ENCODE results near the gene STRN3.
"Not testable (repeated sequence)": the region's sequence is repeated elsewhere in the genome, so short reads cannot be mapped to it uniquely, and the experiment has no call there.

STRN3 gene

DNA sequence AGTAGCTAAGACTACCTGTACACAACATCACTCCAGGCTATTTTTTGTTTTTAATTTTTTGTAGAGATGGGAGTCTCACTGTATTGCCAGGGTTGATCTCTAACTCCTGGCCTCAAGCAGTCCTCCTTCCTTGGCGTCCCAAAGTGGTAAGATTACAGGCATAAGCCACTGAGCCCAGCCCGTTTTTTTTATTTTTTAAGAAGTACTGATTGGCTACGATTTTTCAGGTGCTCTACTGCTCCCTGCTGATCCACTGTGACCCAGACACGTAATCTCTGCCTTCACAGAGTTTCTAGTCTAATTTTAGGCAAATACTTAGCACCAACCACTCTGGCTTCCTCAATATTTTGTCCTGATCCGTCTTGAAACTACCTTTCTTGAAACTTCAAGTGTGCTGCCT, 4.3 kb upstream of the STRN3 start:
- DNase-seq, result no peak

DNA sequence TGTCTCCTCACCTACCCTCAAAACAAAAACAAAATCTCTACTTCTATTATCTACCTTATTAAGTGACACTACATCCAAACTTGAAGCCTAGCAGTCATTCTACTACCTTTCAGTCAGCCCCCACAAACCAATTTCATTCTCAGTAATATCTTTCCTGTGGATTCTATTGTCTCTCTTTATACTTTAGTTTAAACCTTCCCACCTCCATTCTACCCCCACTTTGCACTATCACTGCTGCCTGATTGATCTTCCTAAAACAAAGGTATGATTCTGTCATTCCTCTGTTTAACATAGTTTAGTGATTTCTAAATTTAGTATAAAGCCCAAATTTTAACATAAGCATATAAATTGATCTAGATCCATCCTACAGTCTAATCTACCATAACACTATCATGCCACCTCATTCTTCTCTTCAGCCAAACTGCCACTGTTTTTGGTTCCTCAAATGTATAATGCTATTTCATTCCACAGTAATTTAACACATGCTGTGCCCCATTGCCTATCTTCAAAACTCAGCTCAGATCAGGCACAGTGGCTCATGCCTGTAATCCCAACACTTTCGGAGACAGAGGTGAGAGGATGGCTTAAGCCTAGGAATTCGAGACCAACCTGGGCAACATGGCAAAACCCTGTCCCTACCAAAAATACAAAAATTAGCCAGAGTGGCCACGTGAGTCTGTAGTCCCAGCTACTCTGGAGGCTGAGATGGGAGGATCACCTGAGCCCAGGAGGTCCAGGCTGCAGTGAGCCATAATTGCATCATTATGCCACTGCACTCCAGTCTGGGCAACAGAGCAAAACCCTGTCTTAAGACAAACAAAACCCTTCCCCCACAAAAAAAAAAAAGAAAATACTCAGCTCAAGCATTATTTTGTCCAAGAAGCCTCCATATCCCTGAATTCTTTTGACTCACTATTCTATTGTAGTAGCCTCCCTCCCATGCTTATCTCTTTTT, 3.1 kb upstream of the STRN3 start:
- DNase-seq, result no peak

DNA sequence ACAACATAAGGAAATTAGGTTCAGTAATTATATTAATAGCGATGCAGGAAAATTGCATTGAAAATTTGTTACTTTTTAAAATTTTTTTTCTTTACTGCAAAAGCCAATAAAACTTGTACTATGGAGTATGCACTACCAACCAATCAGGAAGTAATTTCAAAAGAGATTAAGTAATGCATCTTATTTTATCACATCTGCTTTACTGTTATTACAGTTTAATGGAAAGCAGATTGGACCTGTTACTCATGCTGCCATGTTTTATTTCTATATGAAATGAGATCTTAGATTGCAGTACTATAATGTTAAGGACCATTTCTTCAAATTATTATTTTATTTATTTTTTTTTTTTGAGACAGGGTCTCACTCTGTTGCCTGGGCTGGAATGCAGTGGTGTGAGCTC, 1.7 kb upstream of the STRN3 start:
- DNase-seq, result no peak

DNA sequence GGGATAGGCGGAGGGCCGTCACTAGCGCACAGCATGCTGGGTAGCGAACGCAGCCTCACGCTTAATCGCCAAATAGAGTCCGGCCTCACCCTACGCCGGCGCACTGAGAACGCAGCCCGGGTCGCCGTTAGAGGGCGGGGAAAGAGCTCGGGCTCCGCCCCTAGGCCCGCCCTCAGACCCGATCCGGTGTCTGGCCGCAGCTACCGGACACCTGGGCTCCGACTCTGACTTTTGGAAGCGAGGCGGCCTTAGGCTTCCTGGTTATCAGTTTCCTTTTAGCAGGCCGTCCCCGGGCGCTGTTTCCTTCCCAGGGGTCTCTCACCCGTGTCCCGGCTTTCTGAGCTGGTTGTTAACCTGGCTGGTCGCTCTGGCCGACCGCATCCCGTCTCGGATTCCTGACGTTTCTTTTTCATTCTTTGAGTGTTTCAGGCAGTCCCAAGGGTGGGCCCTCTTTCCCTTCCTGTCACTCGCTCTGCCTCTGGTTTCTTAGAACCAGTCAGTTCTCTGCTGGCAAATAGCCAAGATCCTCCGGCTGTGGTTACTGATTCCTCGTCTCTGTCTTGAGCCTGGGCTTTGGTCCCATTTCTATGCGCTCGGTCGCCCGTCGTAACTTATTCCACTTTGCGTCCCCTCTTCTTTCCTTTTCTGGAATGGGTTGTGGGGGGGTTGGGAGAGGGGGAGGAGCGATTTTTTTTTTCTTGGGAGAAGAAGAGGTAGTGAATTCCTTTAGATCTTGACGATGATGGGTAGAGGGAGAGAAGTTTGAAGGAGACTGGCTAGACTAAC, 464 bp upstream of the STRN3 start:
- DNase-seq, result peak; percentile 84

DNA sequence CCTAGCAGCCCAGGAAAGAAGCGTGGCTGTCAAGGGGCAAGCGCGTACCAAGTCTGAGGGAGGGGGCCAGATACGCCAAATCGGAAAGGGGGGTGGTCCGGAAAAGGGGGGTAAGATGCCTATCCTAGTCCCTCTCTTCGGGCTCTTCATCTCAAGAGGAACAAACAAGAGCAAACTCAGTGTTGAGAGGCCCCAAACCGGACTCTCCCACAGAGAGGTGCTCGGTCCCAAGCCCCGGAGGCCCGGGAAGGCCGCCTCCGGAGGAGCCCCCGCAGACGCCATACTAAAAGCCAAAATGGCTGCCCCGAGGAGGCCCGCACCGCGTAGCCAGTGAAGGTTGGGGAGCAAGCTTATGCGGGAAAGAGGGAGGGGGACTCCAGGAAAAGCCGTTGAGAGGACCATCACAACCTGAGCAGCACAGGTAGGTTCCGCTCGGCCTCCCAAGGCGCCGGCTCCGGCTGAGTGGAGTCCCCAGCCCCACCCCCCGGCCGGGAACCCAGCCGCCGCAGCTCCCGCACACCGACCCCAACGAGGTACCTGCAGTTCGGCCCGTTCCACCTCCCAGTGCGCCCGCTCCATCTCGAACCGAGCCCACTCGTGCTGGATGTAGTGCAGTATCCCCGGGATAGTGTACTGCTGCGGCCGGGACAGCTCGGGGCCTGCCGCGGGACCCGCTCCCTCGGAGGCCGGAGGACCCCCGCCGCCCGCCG, 657 bp downstream of the STRN3 start, which contains the start of gene AP4S1:
Gene AP4S1, plus strand, starts transcription at position 283 of the 710 bp plus-strand sequence. CDS start 40,548 bp downstream, outside the sequence.
- DNase-seq, result no peak

DNA sequence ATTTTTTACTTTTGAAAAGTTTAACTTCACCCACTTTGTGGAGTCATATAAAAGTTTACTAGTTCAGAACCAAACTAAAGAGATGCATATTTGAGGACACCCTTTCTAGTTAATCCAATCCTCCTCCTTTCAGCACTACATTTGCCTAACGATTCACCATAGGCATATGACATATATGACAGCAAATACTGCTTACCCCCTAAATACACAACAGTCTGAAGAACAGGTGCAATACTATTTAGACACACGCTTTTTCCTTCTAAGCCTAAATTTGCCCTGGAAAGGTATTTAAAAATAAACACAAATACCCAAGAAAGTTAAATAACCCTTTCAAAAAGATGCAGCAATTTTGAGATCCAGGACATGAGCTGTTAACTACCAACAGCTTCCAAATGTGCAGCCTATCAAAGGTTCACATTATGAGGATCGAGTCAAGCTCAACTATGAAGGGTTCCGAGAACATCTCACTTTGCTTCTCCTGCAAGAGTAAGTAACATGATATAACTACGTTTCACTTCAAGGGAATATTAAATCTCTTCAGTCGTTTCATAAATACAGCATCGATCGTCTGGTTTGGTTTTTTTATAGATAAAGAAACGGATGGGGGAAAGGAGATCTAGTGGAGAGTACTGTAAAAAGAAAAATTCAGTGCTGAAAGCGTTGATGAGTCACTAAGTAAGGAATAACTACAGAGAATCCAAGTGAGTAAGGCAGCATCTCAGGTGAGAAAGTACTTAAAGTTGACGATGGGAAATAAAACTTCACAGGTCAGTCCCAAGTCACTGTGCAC, 1.4 kb downstream of the STRN3 start:
- no peak for DNase-seq

DNA sequence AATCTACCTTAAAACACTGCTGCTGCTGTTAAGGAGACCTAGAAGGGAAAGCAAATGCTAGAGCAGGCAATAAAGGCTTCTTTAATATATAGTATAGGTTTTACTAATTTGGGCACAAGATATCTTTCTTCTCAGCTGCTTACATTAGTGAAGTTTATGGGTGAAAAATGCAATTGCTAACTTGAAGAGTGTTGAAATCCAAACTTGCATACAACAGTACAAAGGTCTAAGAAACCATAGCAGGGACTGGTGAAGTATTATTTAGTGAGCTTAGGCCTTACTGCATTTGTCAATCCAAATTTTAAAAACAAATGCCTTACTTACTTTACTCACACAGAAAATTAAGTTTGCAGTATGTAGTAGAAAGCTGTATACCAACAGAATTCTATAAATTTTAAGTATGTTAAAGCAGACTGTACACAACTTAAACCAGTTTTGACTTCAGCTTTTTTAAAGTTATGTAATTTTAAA, 2.1 kb downstream of the STRN3 start:
- no peak for DNase-seq

DNA sequence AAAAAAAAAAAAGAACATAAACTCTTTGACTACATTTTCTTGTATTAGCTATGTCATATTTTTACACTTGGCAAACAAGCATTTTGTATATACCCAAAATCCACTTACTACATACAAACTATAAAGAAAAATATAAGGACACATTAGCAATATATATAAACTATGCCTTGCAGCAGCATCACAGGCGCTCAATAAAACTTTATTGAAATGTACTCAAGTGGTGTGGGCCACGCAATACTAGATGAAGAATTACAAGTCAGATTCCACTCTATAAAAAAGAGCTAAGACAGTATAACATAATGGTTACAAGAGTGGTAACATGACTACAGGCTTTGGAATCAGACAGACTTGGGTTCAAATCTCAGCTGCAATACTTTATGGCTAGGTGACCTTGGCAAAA, 3.8 kb downstream of the STRN3 start:
- DNase-seq, result no peak

DNA sequence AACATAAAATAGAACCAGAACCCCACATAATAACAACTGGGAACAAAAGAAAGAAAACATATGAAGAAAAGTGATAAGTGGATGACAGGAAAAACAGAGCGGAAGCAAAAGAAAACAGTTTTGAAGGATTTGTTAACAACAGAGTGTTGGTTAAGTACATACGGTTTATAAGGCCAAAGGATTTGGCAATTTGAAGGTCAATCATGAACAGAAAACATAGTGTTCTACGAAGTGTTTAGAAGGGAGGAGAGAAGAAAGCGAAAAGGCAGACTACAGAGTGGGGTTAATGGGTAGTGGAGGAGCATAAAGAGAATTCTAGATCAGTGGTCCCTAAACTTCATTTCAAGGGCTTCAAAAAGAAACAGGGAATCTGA, 4.6 kb downstream of the STRN3 start:
- no peak for DNase-seq

DNA sequence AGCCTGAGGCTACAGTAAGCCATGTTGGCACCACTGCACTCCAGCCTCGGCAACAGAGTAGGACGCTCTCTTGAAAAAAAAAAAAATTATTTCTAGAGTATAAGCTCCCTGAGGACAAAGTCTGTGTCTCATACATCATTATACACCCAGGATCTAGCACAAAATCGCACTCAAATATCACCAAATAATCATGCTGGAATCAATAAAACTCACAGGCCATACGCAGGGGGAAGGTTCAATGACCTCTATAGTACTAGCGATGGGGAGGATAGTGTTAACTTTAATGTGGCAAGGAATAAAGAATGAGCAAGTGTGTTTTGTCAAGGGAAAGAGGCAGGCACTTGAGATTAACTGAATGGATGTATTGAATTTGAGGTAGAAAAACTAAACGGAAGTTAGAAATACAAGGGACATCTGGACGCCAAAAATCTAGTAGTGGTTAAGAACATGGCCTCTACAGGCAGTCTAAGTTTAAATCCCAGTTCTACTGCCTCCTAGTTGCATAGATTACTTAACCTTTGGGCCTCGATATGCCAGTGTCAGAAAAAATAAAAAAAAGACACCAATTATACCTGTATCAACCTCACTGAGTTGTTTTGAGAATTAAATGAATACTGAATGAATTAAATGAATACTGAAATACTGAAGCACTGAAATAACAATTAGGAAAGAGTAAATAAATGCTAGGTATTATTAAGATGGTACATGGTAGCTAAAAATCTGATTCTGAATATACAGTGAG, 5.2 kb downstream of the STRN3 start:
- DNase-seq, result no peak

DNA sequence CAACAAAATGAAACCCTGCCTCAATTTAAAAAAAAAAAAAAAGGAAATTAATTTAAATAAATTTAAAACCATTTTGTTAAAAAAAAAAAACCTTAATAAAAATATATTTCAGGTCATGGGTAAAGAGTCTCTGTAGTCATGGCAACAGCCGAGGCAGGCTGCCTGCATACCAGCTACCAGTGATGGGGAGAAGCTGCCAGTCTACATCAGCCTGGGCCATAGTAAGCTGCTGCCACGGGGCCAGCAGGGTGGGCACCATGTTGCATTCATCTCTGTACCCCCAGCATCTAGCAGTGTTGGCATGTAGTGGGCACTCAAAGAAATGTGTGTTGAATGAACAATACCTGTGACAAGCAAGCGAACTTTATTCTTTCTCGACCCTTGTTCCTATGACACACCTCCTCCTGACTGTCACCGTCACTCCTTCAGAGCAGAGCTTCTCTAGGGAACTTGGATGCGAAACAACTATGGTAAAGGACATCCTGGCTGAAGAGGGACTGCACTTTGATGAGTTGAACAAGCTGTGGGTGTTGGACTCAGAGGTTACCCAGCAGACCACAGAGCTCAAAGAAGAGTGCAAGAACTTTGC, 8.0 kb downstream of the STRN3 start:
- DNase-seq, result no peak

DNA sequence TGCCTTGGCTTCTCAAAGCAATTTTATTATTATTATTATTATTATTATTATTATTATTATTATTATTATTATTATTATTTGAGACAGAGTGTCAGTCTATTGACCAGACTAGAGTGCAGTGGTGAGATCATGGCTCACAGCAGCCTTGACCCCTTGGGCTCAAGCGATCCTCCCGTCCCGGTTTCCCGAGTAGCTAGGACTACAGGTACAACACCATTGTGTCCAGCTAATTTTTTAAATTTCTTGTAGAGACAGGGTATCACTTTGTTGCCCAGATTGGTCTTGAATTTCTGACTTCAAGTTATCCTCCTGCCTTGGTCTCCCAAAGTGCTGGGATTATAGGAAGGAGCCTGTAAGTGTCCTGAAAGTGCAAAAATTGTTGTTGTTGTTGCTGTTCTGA, 12.3 kb downstream of the STRN3 start:
- no peak for DNase-seq

DNA sequence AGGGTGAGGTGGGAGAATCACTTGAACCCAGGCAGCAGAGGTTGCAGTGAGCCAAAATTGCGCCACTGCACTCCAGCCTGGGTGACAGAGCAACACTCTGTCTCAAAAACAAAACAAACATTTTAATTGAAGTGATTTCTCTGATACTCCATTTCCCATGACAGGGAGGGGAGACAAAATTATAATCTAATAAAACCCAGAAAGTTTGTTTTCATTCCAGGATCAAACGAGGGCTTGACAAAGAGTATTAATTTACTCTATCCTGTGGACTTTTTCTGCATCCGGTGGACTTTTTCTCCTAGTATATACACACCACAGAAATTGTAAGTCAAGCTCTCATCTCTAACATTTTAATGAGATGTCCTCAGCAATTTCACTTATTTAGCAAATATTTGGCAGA, 15.2 kb downstream of the STRN3 start:
- no peak for DNase-seq

DNA sequence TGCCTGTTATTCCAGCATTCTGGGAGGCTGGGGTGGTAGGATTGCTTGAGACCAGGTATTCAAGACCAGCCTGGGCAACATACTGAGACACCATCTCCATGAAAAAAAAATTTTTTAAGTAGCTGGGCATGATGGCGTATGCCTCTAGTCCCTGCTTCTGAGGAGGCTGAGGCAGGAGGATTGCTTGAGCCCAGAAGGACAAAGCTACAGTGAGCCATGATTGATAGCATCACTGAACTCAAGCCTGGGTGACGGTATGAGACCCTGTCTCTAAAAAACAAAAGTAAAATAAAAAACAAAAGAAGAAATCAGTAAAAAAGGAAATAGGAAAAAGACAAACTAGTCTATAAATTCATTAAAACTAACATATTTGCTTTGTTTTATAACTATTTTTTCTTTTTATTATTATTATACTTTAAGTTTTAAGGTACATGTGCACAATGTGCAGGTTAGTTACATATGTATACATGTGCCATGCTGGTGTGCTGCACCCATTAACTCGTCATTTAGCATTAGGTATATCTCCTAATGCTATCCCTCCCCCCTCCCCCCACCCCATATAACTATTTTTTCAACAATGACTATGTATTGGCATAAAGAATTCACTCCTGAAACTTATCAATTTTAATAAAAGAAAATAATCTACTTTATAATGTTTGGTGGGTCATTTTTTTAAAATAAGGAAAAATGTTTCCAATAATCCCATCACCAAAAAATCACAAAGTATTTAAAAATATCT, 16.2 kb downstream of the STRN3 start:
- DNase-seq, result no peak

DNA sequence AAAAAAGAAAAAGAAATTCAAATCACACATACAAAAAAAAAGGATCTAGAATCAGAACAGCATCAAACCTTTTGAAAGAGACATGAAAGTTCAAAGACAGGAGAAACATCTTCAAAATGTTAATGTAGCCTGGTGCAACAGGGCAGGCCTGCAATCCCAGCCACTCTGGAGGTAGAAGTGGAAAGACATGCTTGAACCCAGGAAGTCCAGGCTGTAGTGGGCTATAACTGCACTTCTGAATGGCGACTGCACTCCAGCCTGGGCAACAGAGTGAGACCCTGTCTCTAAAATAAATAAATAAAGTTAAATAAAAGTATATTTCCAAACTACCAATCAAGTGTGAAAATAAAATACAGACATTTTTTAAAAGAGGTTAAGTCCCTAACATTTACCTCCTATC, 19.5 kb downstream of the STRN3 start:
- DNase-seq, result no peak

DNA sequence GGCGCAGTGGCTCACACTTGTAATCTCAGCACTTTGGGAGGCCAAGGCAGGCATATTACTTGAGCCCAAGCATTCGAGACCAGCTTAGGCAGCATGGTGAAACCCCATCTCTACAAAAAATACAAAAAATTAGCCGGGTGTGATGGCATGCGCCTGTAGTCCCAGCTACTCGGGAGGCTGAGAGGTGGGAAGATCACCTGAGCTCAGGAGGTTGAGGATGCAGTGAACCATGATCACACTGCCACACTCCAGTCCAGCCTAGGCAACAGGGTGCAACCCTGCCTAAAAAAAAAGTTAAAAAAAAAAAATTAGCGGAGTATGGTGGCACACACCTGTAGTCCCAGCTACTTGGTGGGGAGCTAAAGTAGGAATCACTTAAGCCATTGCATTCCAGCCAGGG, 22.2 kb downstream of the STRN3 start:
- DNase-seq, result not testable (repeated sequence)

DNA sequence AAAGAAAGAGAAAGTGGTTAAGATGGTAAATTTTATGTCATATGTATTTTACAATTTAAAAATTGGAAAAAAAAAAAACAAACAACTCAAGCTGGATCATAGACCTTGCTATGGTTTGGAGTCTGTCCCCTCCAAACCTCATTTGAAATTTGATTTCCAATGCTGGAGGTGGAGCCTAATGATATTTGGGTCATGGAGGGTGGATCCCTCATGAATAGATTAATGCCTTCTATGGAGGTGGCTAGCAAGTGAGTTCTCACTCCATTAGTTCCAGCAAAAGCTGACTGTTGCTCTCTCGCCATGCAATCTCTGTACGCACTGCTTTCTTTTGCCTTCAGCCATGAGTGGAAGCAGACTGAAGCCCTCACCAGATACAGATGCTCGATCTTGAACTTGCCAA, 22.9 kb downstream of the STRN3 start:
- DNase-seq, result no peak

DNA sequence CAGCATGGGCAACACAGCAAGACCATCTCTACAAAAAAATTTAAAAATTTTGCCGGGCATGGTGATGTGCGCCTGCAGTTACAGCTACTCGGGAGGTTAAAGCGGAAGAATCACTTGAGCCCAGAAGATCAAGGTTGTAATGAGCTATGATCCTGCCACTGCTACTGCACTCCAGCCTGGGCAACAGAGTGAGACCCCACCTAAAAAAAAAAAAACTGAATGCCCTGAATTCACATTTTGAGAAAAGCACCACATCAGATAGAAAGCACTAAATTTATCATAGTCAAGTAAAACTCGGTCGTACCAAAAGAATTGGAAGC, 24.9 kb downstream of the STRN3 start:
- no peak for DNase-seq

DNA sequence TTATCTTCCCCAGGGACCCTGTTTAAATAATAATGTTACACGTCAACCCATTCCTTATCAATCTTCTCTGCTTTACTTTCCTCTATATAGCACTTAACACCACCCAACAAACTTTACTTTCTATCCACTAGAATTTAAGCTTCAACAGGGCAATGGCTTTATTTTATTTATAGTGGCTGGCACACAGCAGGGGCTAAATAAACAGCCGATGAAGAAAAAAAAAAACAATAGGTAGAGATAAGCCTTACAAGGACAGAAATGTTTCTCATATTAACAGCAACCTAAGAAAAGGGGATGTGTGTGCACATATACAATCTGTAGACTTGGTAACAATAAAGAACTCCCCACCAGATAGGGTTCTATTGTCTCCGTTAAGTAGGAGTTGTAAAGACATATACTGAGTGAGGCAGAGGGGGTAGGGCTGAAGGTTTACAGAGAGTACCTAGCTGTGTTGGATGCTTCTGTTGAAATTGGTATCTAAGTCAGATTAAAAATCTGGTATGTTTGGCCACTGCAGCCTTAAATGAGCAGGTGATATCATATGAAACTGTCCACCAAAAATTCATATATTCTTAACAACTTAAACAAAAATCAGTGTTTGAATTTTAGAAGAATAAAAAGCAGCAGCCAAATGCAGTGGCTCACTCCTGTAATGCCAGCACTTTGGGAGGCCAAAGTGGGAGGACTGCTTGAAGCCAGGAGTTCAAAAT, 25.4 kb downstream of the STRN3 start:
- no peak for DNase-seq
